ENCODE data around the gene TSEN54.

DNA sequence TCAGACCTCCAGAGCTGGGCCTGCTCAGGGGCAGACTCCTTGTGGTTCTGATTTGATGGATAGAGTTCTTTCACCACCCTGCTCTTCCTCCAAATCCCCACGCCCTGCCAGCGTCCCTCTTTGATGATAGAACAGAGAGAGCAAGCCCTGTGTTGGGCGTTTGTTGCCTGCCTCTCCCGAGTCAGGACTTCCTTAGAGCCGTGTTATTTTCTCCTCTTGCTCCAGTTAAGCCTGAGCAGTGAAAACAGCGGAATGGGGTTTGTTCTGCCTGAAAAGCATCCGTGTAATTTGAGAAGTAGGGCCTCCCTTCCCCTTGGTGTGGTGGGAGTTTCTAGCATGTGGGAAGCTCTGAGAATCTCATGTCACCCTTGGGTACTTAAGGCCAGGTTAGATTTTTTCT is 37.8 kb upstream of the TSEN54 start:
- TF ChIP-seq POLR2A (IDR thresholded peaks at IDR 0.05) = no peak
- TF ChIP-seq CTCF (IDR thresholded peaks at IDR 0.05) = no peak
